NOMO-1 (cell line): ENCODE data around the gene LRRC18.

Experiments
- DNase-seq, 2 experiments: peaks; one replicate each; lab custom pipeline; 2025; ENCODE audit not compliant: unreplicated experiment in 2 of 2; lab: John Stamatoyannopoulos, UW

Gene LRRC18

GRCh38 chr10:48923748-48924147 is 15.9 kb downstream of the LRRC18 start:
- no peak for DNase-seq

- no peak for DNase-seq
Observed at GRCh38 chr10:48913674-48914073, 26.0 kb downstream of the LRRC18 start.

GRCh38 chr10:48910548-48910947 is 29.1 kb downstream of the LRRC18 start:
- DNase-seq = no peak

- no peak for DNase-seq
Observed at GRCh38 chr10:48907730-48908129, 31.9 kb downstream of the LRRC18 start.

- no peak for DNase-seq
Observed at GRCh38 chr10:48906841-48907240, 32.8 kb downstream of the LRRC18 start.

GRCh38 chr10:48905311-48905710 is 34.3 kb downstream of the LRRC18 start:
- no peak for DNase-seq

- no peak for DNase-seq
Observed at GRCh38 chr10:48904861-48905260, 34.8 kb downstream of the LRRC18 start.

- DNase-seq = no peak
Observed at GRCh38 chr10:48903151-48903550, 36.5 kb downstream of the LRRC18 start.

GRCh38 chr10:48902096-48902495 is 37.5 kb downstream of the LRRC18 start:
- no peak for DNase-seq

- DNase-seq = no peak
Observed at GRCh38 chr10:48901319-48901718, 38.3 kb downstream of the LRRC18 start.

GRCh38 chr10:48900371-48900801 is 39.3 kb downstream of the LRRC18 start:
- peak; percentile 2 to 63 for DNase-seq

- DNase-seq = no peak
Observed at GRCh38 chr10:48899781-48900180, 39.9 kb downstream of the LRRC18 start.

GRCh38 chr10:48898426-48898825 is 41.2 kb downstream of the LRRC18 start:
- no peak for DNase-seq

GRCh38 chr10:48897441-48897790 is 42.2 kb downstream of the LRRC18 start:
- no peak for DNase-seq

- DNase-seq = no peak
Observed at GRCh38 chr10:48896756-48897440, 42.7 kb downstream of the LRRC18 start.

GRCh38 chr10:48895803-48896195 is 43.8 kb downstream of the LRRC18 start:
- no peak for DNase-seq

- no peak for DNase-seq
Observed at GRCh38 chr10:48894911-48895802, 44.5 kb downstream of the LRRC18 start.

GRCh38 chr10:48890888-48891850 is 48.5 kb downstream of the LRRC18 start:
- no peak for DNase-seq

GRCh38 chr10:48887982-48888381 is 51.7 kb downstream of the LRRC18 start:
- no peak for DNase-seq

GRCh38 chr10:48885376-48885775 is 54.3 kb downstream of the LRRC18 start:
- no peak for DNase-seq
